ENCODE results near the gene ASXL1.

ASXL1 gene

GRCh38 chr20:32429745-32430360 is 71.7 kb downstream of the ASXL1 start:
- Histone ChIP-seq H3K27me3 (ENCODE audit: insufficient read depth, low read length) (no peaks in the 10 kb centered on the region), H3K9ac (ENCODE audit: low read length) (no peak overlapping the region), H4K20me1 (ENCODE audit: insufficient read depth, low read length) (no peaks in the 10 kb centered on the region), H3K4me2 (ENCODE audit: low read length) (no peak overlapping the region), H3K9me3 (ENCODE audit: low read length) (no peaks in the 10 kb centered on the region), H3K4me1 (ENCODE audit: insufficient read depth, low read length, severe bottlenecking) (no peaks in the 10 kb centered on the region), H3K79me2 (ENCODE audit: insufficient read depth, low read length) (peaks cover 9% of the 10 kb centered on the region; the same call in 1 of the 2 replicates), H3K36me3 (ENCODE audit: insufficient read depth, low read length) (peaks cover 93% of the 10 kb centered on the region), H3K9me2 (ENCODE audit: low read depth, low read length) (no peaks in the 10 kb centered on the region), H3K27ac (ENCODE audit: low read depth, low read length, poor library complexity, severe bottlenecking) (no peak overlapping the region), H3F3A (ENCODE audit: insufficient read depth, low read length) (no peaks in the 10 kb centered on the region), H3K4me3 (ENCODE audit: low read depth, low read length, poor library complexity, severe bottlenecking) (no peak overlapping the region), H2AFZ (ENCODE audit: low read length) (no peak overlapping the region)
- no peak for TF ChIP-seq EZH2 (IDR thresholded peaks at IDR 0.05; ENCODE audit: borderline replicate concordance, low read length)
- TF ChIP-seq, protein P1, sequence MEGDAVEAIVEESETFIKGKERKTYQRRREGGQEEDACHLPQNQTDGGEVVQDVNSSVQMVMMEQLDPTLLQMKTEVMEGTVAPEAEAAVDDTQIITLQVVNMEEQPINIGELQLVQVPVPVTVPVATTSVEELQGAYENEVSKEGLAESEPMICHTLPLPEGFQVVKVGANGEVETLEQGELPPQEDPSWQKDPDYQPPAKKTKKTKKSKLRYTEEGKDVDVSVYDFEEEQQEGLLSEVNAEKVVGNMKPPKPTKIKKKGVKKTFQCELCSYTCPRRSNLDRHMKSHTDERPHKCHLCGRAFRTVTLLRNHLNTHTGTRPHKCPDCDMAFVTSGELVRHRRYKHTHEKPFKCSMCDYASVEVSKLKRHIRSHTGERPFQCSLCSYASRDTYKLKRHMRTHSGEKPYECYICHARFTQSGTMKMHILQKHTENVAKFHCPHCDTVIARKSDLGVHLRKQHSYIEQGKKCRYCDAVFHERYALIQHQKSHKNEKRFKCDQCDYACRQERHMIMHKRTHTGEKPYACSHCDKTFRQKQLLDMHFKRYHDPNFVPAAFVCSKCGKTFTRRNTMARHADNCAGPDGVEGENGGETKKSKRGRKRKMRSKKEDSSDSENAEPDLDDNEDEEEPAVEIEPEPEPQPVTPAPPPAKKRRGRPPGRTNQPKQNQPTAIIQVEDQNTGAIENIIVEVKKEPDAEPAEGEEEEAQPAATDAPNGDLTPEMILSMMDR (IDR thresholded peaks at IDR 0.05; ENCODE audit: low read length): no peak

GRCh38 chr20:32431457-32431856 is 73.3 kb downstream of the ASXL1 start:
- no peaks in the 10 kb centered on the region for H3K9me2 ChIP-seq (ENCODE audit: low read depth, low read length)
- H3K79me2 ChIP-seq (ENCODE audit: insufficient read depth, low read length): no peaks in the 10 kb centered on the region
- H3F3A ChIP-seq (ENCODE audit: insufficient read depth, low read length): no peaks in the 10 kb centered on the region
- no peak overlapping the region for H2AFZ ChIP-seq (ENCODE audit: low read length)
- H3K4me2 ChIP-seq (ENCODE audit: low read length): no peak overlapping the region
- H3K9ac ChIP-seq (ENCODE audit: low read length): no peak overlapping the region
- no peaks in the 10 kb centered on the region for H3K4me1 ChIP-seq (ENCODE audit: insufficient read depth, low read length, severe bottlenecking)
- H3K27me3 ChIP-seq (ENCODE audit: insufficient read depth, low read length): no peaks in the 10 kb centered on the region
- H3K4me3 ChIP-seq (ENCODE audit: low read depth, low read length, poor library complexity, severe bottlenecking): no peak overlapping the region
- H4K20me1 ChIP-seq (ENCODE audit: insufficient read depth, low read length): no peaks in the 10 kb centered on the region
- TF ChIP-seq, protein P1 (IDR thresholded peaks at IDR 0.05; ENCODE audit: low read length): no peak
- no peak for TF ChIP-seq EZH2 (IDR thresholded peaks at IDR 0.05; ENCODE audit: borderline replicate concordance, low read length)
- no peaks in the 10 kb centered on the region for H3K9me3 ChIP-seq (ENCODE audit: low read length)
- H3K36me3 ChIP-seq (ENCODE audit: insufficient read depth, low read length): peaks cover 97% of the 10 kb centered on the region
- H3K27ac ChIP-seq (ENCODE audit: low read depth, low read length, poor library complexity, severe bottlenecking): no peak overlapping the region

DNA sequence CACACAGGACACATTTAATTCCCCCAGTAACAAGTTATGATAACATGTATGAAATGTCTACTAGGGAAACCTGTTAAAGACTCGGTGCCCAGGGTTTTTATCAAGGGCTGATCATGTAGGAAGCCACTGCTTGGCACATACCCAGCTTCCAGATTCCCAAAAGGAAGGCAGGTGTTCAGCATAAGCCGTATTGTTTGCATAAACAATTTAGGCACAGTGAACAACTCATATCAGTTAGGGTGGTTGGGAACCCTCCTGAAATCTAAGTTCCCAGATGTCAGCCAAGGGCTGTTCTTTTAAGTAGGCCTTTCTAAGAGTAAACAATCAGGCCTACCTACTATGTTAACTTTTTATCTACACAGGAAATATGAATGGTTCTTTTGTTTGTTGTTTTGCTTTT is 74.1 kb downstream of the ASXL1 start:
- Histone ChIP-seq H3F3A (ENCODE audit: insufficient read depth, low read length) (no peaks in the 10 kb centered on the region), H3K9me3 (ENCODE audit: low read length) (no peaks in the 10 kb centered on the region), H3K79me2 (ENCODE audit: insufficient read depth, low read length) (no peaks in the 10 kb centered on the region), H3K27ac (ENCODE audit: low read depth, low read length, poor library complexity, severe bottlenecking) (no peak overlapping the region), H3K4me2 (ENCODE audit: low read length) (no peak overlapping the region), H3K9ac (ENCODE audit: low read length) (no peak overlapping the region), H3K27me3 (ENCODE audit: insufficient read depth, low read length) (no peaks in the 10 kb centered on the region), H2AFZ (ENCODE audit: low read length) (no peak overlapping the region), H3K9me2 (ENCODE audit: low read depth, low read length) (no peaks in the 10 kb centered on the region), H3K4me3 (ENCODE audit: low read depth, low read length, poor library complexity, severe bottlenecking) (no peak overlapping the region), H4K20me1 (ENCODE audit: insufficient read depth, low read length) (no peaks in the 10 kb centered on the region), H3K36me3 (ENCODE audit: insufficient read depth, low read length) (peaks cover 99% of the 10 kb centered on the region), H3K4me1 (ENCODE audit: insufficient read depth, low read length, severe bottlenecking) (no peaks in the 10 kb centered on the region)
- TF ChIP-seq, protein P1 (IDR thresholded peaks at IDR 0.05; ENCODE audit: low read length): no peak
- TF ChIP-seq EZH2 (IDR thresholded peaks at IDR 0.05; ENCODE audit: borderline replicate concordance, low read length): no peak
